COLO829 (cell line): ENCODE data around the gene LGALS1.

Experiments
- DNase-seq: peaks from one replicate; pipeline ENCODE4 v3.0.0; 2012; ENCODE audit warnings: low spot score

Gene LGALS1

DNA sequence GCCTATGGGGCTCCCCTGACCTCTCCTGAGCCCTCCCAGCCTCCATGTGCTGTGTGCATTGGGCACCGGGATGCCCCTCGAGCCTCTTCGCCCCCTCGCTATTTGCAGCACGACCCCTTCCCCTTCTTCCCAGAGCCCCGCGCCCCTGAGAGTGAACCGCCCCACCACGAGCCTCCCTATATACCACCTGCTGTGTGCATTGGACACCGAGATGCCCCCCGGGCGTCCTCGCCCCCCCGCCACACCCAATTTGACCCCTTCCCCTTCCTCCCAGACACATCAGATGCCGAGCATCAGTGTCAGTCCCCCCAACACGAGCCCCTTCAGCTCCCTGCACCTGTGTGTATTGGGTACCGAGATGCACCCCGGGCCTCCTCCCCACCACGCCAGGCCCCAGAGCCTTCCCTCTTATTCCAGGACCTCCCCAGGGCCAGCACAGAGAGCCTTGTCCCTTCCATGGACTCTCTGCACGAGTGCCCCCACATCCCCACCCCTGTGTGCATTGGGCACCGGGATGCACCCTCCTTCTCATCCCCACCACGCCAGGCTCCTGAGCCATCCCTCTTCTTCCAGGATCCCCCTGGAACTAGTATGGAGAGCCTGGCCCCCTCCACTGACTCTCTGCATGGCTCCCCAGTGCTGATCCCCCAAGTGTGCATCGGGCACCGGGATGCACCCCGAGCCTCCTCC, 50.3 kb downstream of the LGALS1 start:
- no peak for DNase-seq

DNA sequence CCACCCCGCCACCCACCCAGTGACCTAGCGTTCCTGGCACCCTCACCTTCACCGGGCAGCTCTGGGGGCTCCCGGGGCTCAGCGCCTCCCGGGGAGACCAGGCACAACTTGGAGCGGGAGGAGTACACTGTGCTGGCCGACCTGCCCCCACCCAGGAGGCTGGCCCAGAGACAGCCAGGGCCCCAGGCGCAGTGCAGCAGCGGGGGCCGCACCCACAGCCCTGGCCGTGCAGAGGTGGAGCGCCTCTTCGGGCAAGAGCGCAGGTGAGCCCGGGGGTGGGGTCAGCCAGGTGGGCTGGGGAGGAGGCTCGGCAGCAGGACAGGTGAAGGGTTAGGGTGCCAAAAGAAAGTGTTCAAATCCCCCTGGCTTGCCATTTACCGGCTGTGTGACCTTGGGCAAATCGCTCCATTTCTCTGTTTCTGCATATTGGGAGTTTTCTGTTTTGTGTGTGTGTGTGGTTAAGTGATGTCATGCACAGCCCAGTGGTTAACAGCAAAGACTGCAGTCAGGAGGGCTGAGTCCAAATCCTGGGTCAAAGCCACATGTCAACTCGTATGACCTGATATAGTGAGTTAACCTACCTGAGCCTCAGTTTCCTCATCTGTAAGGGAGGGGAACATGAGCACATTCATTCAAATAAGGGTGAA, 50.9 kb downstream of the LGALS1 start:
- DNase-seq = no peak

DNA sequence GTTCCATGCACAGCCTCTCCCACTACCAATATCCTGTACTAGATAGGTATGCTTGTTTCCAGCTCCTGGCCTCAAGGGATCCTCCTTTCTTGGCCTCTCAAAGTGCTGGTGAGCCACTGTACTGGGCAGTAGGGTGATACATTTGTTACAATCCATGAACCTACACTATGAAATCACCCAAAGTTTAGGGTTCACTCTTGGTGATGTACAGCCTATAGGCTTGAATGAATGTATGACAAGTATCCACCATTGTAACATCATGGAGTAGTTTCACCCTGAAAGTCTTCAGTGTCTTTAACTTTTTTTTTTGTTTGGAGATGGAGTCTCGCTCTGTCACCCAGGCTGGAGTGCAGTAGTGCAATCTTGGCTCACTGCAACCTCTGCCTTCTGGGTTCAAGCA, 53.2 kb downstream of the LGALS1 start:
- DNase-seq = no peak
